Measurements from ENCODE around the gene PLA2G2C. TPM values are rescaled to one million over a fixed set of nuclear protein-coding genes. Genes with fewer than 3 reads are reported as not detected.
A peak's percentile ranks its signal among the peaks of the same experiment; 100 is the strongest.

Gene PLA2G2C
- total RNA-seq, 1 donor from 2014 or later, result not detected

GRCh38 chr1:20139776-20140612 is 46.3 kb downstream of the PLA2G2C start:
- no peak for TF ChIP-seq CTCF (IDR thresholded peaks at IDR 0.05)
- ATAC-seq, result no peak
- Histone ChIP-seq H3K4me3 (no peak overlapping the region), H3K4me1 (no peaks in the 10 kb centered on the region), H3K36me3 (no peaks in the 10 kb centered on the region), H3K27me3 (no peaks in the 10 kb centered on the region), H3K9me3 (no peaks in the 10 kb centered on the region), H3K27ac (no peak overlapping the region)
- no peak for DNase-seq
- intact Hi-C loops (cut with DNase I), result no loop called here

- DNase-seq (no peak), ATAC-seq (no peak)
Observed at GRCh38 chr1:20138961-20139550, 47.3 kb downstream of the PLA2G2C start, which contains the start of gene PLA2G2F. Gene PLA2G2F, plus strand, starts transcription at chr1:20139323. Its CDS starts 105 bp downstream, at chr1:20139428.

DNA sequence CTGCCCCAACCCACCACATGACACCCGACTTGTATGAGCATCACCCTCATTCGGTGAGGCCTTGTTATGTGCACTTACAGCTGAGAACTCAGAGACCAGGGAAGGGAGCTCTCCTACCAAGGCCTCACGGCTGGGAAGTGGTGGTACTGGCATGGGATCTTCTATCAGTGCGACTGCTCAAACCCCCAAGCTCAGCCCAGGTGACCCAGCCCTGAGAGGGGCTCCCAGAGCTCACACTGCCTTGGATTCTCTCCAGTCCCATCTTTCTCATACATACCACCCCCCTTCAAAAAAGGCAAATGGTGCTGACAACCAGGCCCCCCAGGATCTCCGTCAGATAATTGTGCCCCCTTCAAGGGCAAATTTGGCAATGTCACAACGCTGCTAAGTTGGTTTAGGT is 48.0 kb downstream of the PLA2G2C start:
- H3K9me3 ChIP-seq, result no peaks in the 10 kb centered on the region
- intact Hi-C loops (cut with DNase I), result no loop called here
- no peaks in the 10 kb centered on the region for H3K4me1 ChIP-seq
- H3K4me3 ChIP-seq, result no peak overlapping the region
- no peak for TF ChIP-seq CTCF (IDR thresholded peaks at IDR 0.05)
- DNase-seq (no peak), ATAC-seq (no peak)
- no peaks in the 10 kb centered on the region for H3K36me3 ChIP-seq
- H3K27ac ChIP-seq, result no peak overlapping the region
- H3K27me3 ChIP-seq, result no peaks in the 10 kb centered on the region

More at GRCh38 chr1:20138961-20139550, 47.3 kb downstream of the PLA2G2C start, which contains the start of gene PLA2G2F:
- H3K4me1 ChIP-seq, result no peaks in the 10 kb centered on the region
- no peak within 1 kb of the TSS for H3K27ac ChIP-seq
- no peaks in the 10 kb centered on the region for H3K9me3 ChIP-seq
- H3K36me3 ChIP-seq, result no peaks in the 10 kb centered on the region
- no peak within 1 kb of the TSS for H3K4me3 ChIP-seq
- intact Hi-C loops (cut with DNase I), result no loop called here
- TF ChIP-seq CTCF (IDR thresholded peaks at IDR 0.05), result no peak
- H3K27me3 ChIP-seq, result no peaks in the 10 kb centered on the region

DNA sequence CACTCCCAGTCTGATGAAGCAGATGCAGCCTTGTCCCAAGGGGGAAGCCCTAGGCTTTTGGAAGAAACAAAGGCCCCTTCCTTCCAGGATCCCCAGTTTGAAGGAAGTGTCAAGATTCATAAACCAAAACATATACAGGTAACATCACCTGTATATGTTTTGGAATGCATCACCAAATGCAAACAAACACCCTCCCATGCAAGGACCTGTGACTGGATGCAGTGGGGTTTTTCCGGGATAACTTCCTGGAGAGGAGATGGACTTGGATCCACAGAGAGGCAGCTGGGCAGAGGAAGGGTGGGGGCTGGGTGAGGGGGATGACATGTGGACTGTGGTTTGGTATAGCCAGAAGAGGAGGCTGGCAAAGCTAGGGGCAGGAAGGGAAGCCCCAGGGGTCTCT is 48.7 kb downstream of the PLA2G2C start:
- no peak for DNase-seq
- Histone ChIP-seq H3K36me3 (no peaks in the 10 kb centered on the region), H3K27ac (no peak overlapping the region), H3K4me1 (no peaks in the 10 kb centered on the region), H3K9me3 (no peaks in the 10 kb centered on the region), H3K27me3 (no peaks in the 10 kb centered on the region), H3K4me3 (no peak overlapping the region)
- no peak for TF ChIP-seq CTCF (IDR thresholded peaks at IDR 0.05)
- no peak for ATAC-seq
- intact Hi-C loops (cut with DNase I), result no loop called here

- no peak for TF ChIP-seq CTCF (IDR thresholded peaks at IDR 0.05)
- ATAC-seq, result peak; percentile 59
- Histone ChIP-seq H3K9me3 (no peaks in the 10 kb centered on the region), H3K27ac (no peak overlapping the region), H3K27me3 (no peaks in the 10 kb centered on the region), H3K36me3 (no peaks in the 10 kb centered on the region), H3K4me3 (no peak overlapping the region), H3K4me1 (no peaks in the 10 kb centered on the region)
- DNase-seq, result peak; percentile 56
- intact Hi-C loops (cut with DNase I), result no loop called here
Observed at GRCh38 chr1:20137055-20137454, 49.3 kb downstream of the PLA2G2C start.
